Amniotic stem cell (primary cell): Measurements from ENCODE around the gene USP47.

ENCODE experiments used
- DNase-seq: peaks from one replicate; lab custom pipeline; 2025; lab: John Stamatoyannopoulos, UW

Gene USP47

DNA sequence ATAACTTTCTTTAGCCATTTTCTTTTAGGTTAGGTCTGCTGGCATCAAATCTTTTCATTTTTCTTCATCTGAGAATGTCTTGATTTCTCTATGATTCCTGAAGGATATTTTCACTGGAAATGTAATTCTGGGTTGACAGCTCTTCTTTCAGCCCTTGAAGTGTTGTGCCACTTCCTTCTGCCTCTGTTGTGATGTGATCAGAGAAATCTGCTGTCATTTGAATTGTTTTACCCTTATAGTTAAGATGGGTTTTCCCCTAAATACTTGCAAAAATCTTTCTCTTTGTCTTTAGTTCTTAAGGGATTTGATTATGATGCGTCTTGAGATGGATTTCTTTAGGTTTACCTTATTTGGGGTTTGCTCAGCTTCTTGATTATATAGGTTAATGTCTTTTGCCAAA lies 23.0 kb downstream of the USP47 start:
- DNase-seq = no peak

DNA sequence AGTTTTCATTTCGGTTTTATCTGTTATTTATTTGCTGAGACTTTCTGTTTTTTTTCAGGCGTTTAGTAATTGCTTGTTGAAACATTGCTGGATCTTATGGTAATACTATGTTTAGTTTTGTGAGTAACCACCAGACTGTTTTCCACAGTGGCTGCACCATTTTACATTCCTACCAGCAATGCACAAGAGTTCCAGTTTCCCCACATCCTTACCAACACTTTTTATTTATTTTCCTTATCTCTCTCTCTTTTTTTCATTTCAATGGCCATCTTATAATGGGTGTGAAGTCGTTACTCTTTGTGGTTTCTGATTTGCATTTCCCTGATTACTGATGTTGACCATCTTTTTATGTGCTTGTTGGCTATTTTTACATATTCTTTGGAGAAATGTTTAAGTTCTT lies 23.7 kb downstream of the USP47 start:
- DNase-seq = no peak

DNA sequence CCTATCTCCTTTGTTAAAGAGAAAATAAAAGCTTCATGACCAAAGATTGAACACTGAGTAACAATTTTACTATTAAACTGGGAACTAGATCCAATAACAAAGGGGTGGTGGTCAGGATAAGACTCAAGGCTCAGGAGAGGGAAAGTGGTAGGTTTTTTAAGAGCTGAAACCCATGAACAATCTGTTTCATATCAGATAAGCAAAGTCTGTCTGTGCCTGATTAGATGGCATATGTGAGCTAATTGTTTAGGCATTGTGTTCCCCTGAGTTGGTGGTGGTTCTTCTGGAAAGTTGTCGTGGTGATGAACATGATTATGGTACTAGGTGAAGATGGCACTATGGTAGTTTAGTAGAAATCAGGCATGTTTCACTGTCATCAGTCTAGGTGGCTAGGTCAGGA lies 24.4 kb downstream of the USP47 start:
- no peak for DNase-seq

DNA sequence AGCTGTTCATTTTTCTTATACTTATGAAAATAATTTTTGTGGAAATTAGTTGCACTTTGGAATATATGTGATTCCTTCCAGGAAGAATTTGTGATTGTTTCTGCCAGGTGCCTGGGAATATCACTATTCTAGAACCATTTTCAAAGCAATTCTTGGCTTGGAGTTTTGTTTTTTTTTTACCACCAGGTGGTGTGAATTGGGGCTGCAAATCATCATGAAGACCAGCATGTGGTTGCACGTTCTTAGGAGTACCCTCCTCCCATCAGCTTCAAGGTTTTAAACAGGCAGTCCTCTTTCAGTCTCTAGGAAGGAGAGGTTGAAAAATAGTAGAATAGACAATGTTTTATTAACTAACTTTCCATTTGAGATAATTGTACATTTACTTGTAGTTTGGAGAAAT lies 25.9 kb downstream of the USP47 start:
- no peak for DNase-seq

DNA sequence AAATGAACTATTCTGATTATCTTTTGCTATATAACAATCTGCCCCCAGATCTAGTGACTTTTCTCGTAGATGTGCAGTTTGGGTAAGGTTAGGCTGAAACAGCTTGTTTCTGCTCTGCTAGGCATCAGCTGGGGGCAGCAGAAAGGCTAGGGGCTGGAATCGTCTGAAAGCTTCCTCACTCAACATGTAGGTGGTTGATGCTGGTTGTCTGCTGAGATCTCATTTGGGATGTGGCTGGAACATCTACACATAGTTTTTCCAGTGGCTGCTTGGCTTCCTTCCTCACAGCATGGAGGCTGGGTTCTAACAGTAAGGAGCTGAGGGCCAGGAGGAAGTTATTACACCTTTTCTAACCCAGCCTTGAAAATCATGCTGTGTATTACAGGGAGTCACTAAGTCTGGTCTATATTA lies 30.2 kb downstream of the USP47 start:
- no peak for DNase-seq

DNA sequence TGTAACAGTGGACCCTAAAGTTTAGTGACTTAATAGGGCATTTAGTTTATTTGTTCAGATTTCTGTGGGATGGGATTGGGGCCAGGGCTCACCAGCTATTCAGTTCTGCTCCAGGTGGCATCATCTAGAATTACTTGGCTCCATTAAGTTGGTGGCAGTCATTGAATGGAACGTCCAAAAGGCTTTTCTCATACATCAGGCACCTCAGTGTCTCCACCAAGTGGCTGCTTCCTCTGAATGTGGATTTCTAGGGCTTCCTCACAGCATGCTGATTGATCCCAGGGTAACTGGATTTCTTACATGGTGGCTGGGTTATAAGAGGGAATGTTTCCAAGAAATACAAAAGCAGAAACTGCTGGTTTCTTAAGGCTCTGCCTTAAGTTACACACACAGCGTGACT lies 34.7 kb downstream of the USP47 start:
- DNase-seq = no peak

DNA sequence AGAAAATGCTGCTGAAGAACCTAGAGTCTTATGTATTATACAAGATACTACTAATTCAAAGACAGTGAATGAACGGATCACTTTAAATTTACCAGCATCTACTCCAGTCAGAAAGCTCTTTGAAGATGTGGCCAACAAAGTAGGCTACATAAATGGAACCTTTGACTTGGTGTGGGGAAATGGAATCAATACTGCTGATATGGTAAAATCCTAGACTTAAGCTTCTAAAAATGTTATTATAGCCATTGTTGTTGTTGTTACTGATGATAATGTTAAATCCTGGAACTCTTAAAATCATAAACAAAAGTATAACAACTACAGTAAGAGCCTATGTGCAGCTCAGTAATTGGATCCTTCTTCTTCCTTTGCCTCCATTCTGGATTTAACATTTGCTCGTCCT lies 38.4 kb downstream of the USP47 start:
- DNase-seq = no peak

DNA sequence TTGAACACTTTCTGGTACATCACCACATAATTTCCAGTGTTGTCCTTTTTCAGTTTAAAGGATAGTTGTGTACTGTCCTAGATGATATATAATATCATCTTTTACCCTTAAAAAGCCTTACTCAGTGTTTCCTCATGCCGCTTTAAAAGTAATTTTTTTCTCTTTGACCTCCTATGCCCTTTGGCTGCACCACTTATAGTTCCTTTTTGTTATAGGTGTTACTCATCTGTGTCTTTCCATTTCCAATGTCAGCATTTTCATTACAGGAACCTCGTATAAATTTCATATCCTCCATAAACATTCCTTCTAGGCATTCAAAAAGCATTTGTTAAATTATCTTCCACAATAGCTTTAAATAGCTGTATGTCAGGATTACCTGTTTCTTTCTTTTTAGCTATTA lies 40.8 kb downstream of the USP47 start:
- DNase-seq = no peak

DNA sequence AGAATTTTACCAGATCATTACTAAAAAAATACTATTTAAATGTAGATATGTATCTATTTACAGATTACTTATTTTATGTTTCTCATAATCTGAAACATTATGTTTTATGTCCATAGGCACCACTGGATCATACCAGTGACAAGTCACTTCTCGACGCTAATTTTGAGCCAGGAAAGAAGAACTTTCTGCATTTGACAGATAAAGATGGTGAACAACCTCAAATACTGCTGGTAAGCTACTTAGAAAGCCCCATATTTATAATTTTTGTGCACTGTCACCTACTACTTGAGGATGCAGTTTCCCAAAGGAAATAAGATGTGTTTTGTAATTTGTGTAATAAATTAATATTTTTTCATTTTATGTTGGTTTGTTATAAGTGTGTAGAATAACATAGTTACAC lies 42.6 kb downstream of the USP47 start:
- no peak for DNase-seq

DNA sequence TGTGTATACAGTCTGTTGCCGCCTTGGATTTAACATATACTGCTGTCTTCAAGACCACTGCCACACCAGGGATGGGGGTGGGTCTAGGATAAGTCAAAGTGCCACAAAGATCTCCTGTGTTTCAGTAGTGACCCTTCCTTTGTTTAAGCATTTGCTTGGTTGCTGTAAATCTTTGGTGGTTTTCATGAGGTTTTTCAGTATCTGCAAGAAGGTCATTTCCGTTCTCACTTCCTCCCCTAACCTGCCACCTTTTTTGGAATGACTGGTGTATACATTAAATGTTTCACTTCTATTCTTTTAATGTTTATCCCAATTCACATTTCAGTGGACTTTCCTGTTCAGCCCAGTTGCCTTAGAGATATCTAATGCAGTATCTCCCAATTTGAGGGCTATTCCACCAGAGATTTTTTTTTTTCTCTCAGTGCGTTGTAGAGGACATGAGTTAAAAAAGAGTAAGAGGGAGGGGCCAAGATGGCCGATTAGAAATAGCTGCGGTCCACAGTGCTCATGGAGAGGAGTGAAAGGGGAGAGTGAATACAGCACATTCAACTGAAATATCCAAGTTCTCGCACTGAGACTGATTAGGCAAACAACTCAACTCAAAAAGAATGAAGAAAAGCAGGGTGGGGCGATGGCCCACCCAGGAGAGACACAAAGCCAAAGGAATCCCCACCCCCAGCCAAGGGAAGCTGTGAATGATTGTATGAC lies 43.2 kb downstream of the USP47 start:
- no peak for DNase-seq

DNA sequence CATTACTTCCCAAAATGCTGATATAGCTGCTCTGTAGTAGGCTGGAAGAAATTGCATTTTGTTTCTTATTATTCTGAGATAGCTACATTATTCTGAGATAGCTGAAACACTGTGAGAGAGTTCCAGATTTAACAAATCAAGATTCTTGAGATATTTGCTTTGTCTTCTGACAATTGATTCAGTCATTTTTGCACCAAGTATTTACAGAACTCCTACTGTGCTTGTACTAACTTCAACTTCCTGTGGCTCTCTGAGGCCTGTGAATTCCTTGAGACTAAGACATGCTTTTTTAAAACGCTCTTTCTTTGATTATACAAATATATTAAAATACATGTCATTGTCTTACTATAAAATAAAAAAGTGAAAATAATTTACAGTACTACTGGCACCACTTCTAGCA lies 52.7 kb downstream of the USP47 start:
- no peak for DNase-seq

DNA sequence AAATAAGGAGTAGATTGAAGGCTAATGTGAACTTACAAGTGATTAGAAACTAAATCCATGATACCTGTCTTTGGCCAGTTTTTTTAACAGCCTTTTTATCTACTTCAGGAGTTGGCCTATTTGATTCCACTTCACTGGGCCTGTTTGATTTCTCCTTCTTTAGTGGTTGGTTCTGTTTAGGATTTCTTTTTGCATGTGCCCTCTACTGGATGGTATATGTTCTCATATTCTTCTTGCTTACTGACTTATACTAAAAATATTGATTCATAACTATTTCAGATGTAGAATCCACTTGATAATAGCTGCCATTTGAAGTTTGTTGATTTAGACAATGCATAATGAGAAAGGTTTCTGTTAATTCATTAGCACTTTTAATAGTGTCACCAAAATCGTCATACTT lies 53.9 kb downstream of the USP47 start:
- no peak for DNase-seq

DNA sequence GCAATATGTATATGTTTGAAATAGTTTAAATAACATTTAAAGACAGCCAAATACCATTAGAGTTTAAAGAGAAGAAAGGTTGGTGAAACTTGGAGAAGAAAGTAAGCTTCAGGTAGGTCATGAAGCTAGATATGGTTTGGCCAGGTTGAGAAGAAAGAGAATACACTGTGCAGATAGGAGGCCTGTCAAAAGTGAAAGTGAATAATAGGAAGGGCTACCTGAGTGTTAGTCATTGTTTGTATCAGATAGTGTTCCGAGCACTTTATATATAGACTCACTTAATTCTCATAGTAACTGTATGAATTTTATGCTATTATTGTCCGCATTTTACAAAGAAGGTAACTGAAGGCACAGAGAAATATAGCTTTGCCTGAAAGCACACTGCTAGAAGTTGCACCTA lies 56.9 kb downstream of the USP47 start:
- DNase-seq = no peak

DNA sequence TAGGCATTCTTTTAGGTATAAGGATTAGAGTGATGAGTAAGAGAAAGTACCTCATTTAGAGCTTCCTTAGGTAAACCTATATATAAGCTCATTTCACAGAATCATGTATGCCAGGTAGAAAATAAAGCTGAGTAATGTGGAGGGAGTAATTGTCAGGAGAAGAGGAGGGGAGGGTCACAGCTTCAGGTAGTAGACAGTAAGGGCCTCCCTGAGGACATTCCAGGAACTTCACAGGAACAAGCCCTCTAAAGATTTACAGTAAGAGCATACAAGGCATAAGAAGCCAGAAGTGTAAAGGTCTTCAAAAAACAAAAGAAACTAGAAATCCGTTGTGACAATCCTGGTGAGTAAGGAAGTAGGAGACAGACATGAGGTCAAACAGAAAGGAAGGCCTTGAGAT lies 57.6 kb downstream of the USP47 start:
- no peak for DNase-seq

DNA sequence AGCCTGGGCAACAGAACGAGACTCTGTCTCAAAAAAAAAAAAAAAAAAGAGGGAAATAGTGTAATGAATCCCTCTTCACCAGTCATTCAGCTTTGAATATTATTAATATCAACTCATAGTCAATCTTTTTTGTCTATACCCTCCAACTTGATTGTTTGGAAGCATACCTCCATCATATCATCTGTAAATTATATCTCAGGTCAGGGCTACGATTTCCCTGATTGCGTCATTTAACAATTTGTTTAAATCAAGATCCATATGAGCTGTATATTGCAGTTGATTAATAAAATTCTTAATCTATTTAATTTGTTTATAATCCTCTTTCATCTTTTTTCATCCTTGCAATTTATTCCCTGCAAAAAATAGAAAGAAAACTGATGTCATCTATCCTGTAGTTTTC lies 60.2 kb downstream of the USP47 start:
- no peak for DNase-seq

DNA sequence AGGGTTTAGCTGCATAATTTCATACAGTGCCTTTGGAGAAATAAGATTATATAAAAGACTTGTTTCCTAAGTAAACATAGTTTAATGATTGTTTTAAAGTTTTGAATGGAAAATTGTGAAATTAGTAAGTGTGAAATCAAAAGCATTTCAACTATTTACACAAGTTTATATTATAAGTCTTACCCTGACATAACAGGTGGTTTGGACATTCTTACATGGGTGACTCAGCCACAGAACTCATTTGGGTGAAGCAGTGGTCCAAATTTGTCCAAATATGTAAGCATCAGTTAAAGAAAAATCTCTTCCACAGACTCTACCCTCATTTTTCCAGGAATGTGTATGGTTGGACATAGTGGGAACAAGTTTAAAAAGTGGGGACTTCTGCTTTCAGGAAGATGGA lies 68.0 kb downstream of the USP47 start:
- no peak for DNase-seq

DNA sequence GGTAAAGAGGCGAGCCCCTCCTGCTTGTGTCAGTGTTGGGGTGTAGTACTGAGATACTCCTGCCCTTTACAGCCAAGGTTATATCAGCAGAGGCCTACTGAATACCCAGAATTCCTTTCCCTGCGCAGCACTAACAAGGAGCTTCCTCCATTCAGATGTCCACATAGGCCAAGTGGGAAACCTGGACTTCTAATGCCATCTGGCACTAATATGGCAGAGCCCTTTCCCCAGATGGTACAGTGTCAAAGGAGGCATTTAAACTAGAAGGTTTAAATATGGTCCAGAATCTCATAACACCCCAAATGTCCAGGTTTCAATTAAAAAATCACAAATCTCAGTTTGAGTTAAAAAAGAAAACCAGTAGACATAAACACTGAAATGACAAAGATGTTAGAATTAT lies 68.8 kb downstream of the USP47 start:
- no peak for DNase-seq

DNA sequence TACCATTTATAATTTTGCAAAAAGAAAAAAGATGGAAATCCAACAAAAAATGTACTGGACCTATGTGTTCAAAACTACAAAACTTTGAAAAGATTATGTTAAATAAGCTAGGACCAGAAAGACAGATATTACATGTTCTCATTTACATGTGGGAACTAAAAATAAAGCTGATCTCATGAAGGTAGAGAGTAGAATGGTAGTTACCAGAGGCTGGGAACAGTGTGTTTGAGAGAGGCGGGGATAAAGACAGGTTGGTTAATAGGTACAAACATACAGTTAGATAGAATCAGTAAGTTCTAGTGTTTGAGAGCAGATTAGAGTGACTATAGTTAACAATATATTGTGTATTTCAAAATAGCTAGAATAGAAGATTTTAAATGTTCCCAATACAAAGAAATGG lies 71.6 kb downstream of the USP47 start:
- no peak for DNase-seq

DNA sequence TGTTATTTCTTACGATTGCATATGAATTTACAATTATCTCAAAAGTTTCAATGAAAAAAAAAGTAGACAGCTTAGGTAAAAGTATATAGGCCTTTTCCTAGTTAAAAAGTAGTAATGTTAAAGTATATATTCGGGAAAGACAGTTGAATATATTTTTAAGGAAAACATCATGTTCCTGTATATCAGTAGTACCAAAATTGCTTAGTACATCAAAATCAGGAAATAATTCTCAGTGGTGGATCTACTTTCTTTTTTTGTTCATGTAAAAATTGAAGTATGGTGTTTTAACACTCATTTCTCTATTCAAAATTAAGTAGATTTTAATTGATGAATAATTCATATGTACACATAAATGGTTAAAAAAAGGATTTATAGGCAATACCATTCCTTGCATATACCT lies 73.9 kb downstream of the USP47 start:
- DNase-seq = no peak

DNA sequence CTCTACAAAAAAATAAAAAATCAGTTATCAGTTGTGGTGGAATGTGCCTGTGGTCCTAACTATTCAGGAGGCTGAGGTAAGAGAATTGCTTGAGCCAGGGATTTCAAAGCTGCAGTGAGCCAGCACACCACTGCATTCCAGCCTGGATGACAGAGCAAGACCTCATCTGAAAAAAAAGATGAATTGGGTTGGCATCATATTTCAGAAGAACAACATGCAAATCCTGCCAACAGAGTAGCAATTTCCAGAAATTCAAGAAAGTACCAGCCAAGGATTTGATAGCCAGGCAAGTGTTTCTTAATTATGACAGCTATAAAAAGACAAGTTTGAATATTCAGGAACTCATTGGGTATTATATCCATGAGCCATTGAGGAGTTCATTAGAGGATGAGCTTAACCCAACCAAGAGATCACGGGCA lies 75.2 kb downstream of the USP47 start:
- peak; percentile 30 for DNase-seq

DNA sequence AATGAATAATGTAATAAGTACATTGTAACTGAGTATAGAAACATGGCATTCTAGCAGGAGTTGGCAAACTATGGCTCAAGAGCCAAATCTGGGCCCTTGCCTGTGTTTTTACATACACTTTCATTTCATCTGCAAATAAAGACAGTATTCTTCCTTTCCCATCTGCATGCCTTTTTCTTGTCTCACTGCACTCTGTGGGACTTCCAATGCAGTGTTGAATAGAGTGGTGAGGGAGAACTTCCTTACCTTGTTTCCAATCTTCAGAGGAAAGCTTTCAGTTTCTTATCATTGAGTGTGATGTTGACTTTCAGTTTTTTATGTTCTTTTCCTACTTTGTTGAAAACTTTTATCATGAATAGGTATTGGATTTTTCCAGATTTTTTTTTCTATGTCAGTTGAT lies 82.1 kb downstream of the USP47 start:
- DNase-seq = no peak

DNA sequence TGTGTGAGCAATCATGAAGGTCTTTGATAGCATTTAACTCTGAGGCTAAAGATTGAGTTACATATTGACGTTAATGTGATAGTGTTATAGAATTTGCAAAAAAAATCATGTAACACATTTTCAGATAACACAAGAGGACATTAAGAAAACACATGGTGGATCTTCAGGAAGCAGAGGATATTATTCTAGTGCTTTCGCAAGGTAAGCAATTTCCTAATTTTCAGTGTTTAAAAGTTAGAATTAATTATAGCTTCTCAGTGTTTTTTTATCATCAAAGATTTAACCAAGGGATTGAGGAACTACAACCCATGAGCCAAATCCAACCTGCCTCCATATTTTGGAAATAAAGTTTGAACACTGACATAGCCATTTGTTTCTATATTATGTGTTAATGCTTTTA lies 88.1 kb downstream of the USP47 start:
- no peak for DNase-seq

DNA sequence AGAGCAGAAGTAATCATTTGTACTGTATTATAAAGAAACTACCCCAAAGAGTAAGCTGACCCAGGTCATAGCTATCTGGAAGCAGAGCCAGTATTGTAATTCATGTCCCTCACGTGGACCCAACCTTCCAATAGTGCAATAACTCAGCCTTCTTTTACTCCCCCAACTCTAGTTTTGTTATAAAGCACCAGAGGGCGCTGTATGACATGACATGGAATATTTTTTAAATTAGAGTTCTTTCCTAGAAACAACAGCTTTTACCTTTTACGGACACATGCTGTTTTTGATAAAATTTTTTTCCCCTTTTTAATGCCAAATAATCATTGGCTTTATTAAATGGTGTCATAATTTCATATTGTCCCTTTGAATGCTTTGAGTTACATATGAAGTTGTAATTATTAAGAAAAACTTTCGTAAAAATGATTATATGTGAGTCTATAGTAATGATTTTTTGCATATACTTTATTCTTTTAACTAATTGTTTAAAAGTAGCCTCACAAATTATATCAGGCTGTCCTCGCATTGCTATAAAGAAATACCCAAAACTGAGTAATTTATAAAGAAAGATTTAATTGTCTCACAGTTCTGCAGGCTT lies 89.8 kb downstream of the USP47 start:
- peak; percentile 67 for DNase-seq

DNA sequence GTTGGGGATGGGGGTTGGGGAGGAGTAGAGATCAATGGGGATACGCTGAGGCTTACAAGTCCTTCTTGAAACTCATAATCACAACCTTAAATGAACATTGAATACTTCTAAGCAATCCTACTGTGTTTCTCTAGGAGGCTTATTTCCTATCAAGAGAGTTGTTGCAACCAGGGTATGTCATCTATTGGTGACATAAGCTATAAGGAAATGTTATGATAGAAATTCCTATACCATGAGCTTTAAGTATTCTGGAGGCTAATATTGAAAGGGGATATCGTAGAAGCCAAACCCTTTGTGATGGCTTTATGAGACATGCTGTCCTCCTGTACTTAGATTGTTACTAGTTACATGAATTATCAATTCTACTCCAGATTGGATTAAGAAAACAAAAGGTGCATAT lies 93.8 kb downstream of the USP47 start:
- DNase-seq = no peak
